ENCODE measurements around the gene SYNGR3. TPM values are rescaled to one million over a fixed set of nuclear protein-coding genes. Genes with fewer than 3 reads are reported as not detected.

SYNGR3 gene
- total and polyA plus RNA-seq, 2 of the 13 experiments (the other 11 are each of a cell fraction or from before 2014, with no cell fraction given) = 0.97 to 5.7 TPM

- no peak for TF ChIP-seq THAP8 (CRISPR knock-in tag; IDR thresholded peaks at IDR 0.05; ENCODE audit: borderline replicate concordance)
- no peak for TF ChIP-seq MZF1 (CRISPR knock-in tag; IDR thresholded peaks at IDR 0.05; ENCODE audit: borderline replicate concordance)
- TF ChIP-seq KAT7 (CRISPR knock-in tag; IDR thresholded peaks at IDR 0.05; ENCODE audit: borderline replicate concordance) = peak; percentile 84
- no peak for TF ChIP-seq TCF7L2 (IDR thresholded peaks at IDR 0.05; ENCODE audit: low read depth, low read length)
- 0 out of 2 replicates have a peak, but pooled peaks have one; percentile 35 for TF ChIP-seq ZNF614 (CRISPR knock-in tag; IDR thresholded peaks at IDR 0.05; ENCODE audit: borderline replicate concordance)
- peak; percentile 34 for TF ChIP-seq RBM39 (IDR thresholded peaks at IDR 0.05; ENCODE audit: low read depth, low read length, poor library complexity, severe bottlenecking)
- no peak for TF ChIP-seq TEF (CRISPR knock-in tag; IDR thresholded peaks at IDR 0.05)
- no peak for TF ChIP-seq PRDM10 (CRISPR knock-in tag; IDR thresholded peaks at IDR 0.05; ENCODE audit: low read depth)
- no peak; the same call in 1 of the 2 replicates for TF ChIP-seq ZNF782 (CRISPR knock-in tag; IDR thresholded peaks at IDR 0.05; ENCODE audit: borderline replicate concordance)
- peak; percentile 78; the same call in 1 of the 2 replicates for TF ChIP-seq SRY (CRISPR knock-in tag; IDR thresholded peaks at IDR 0.05)
- TF ChIP-seq ZNF329 (CRISPR knock-in tag; IDR thresholded peaks at IDR 0.05; ENCODE audit: low read depth) = 0 out of 2 replicates have a peak, but pooled peaks have one; percentile 41
- peak; percentile 78; the same call in 1 of the 2 replicates for TF ChIP-seq ZNF607 (CRISPR knock-in tag; IDR thresholded peaks at IDR 0.05; ENCODE audit: borderline replicate concordance)
- TF ChIP-seq THAP11 (CRISPR knock-in tag; IDR thresholded peaks at IDR 0.05) = peak; percentile 93
- TF ChIP-seq DNMT1 (CRISPR knock-in tag; IDR thresholded peaks at IDR 0.05) = no peak
- 0 out of 2 replicates have a peak, but pooled peaks have one; percentile 66 for TF ChIP-seq NFATC3 (CRISPR knock-in tag; IDR thresholded peaks at IDR 0.05)
- no peak for TF ChIP-seq ZNF484 (CRISPR knock-in tag; IDR thresholded peaks at IDR 0.05; ENCODE audit: borderline replicate concordance, low read depth)
- no peak for TF ChIP-seq HMGA1 (CRISPR knock-in tag; conservative IDR thresholded peaks at IDR 0.05)
- no peak for TF ChIP-seq CC2D1A (CRISPR knock-in tag; IDR thresholded peaks at IDR 0.05)
- TF ChIP-seq ZMYM3 (CRISPR knock-in tag; IDR thresholded peaks at IDR 0.05) = peak; percentile 39; the same call in 1 of the 2 replicates
- no peak for TF ChIP-seq ZFAT (CRISPR knock-in tag; conservative IDR thresholded peaks at IDR 0.05)
- no peak for TF ChIP-seq HNF1B (CRISPR knock-in tag; IDR thresholded peaks at IDR 0.05)
- no peak for TF ChIP-seq PRPF4 (IDR thresholded peaks at IDR 0.05; ENCODE audit: low read depth, low read length, poor library complexity, severe bottlenecking)
- TF ChIP-seq ZNF451 (CRISPR knock-in tag; IDR thresholded peaks at IDR 0.05) = no peak
- TF ChIP-seq MAFF (IDR thresholded peaks at IDR 0.05; ENCODE audit: low read depth, low read length) = no peak
Measured at GRCh38 chr16:2009791-2010510, 20.2 kb downstream of the SYNGR3 start, which contains the start of gene ZNF598 (continued).

Measured in HepG2 (cell line).